Nephron (organoid): ENCODE measurements around the gene SGPP2.

Experiments used
- H3K27ac Mint-ChIP-seq, 3 experiments: 2 replicates each; pipeline ENCODE4 v1.8.0; 2020; ENCODE audit warnings: mixed read lengths in 3 of 3, mild to moderate bottlenecking in 2 of 3, moderate library complexity in 1 of 3
- H3K27me3 Mint-ChIP-seq: 2 replicates; pipeline ENCODE4 v1.8.0; 2021; ENCODE audit warnings: low read depth, mild to moderate bottlenecking, moderate library complexity, mixed read lengths
- H3K36me3 Mint-ChIP-seq: 2 replicates; pipeline ENCODE4 v1.8.0; 2020; ENCODE audit warnings: low read depth, mixed read lengths
- H3K4me1 Mint-ChIP-seq: 2 replicates; pipeline ENCODE4 v1.8.0; 2020; ENCODE audit warnings: mixed read lengths
- H3K4me3 Mint-ChIP-seq, 3 experiments: 2 replicates each; pipeline ENCODE4 v1.8.0; 2020; ENCODE audit warnings: mild to moderate bottlenecking in 3 of 3, mixed read lengths in 3 of 3, moderate library complexity in 2 of 3
- H3K9me3 Mint-ChIP-seq: 2 replicates; pipeline ENCODE4 v1.8.0; 2020; ENCODE audit warnings: mixed read lengths
- CTCF ChIP-seq, 3 experiments: fragments of 200-600 bp; sonication (generic); IDR thresholded peaks; one replicate each; pipeline ENCODE4 v1.5.0; 2021; ENCODE audit warnings: antibody characterized with exemption in 3 of 3; ENCODE audit not compliant: unreplicated experiment in 3 of 3

The SGPP2 gene

DNA sequence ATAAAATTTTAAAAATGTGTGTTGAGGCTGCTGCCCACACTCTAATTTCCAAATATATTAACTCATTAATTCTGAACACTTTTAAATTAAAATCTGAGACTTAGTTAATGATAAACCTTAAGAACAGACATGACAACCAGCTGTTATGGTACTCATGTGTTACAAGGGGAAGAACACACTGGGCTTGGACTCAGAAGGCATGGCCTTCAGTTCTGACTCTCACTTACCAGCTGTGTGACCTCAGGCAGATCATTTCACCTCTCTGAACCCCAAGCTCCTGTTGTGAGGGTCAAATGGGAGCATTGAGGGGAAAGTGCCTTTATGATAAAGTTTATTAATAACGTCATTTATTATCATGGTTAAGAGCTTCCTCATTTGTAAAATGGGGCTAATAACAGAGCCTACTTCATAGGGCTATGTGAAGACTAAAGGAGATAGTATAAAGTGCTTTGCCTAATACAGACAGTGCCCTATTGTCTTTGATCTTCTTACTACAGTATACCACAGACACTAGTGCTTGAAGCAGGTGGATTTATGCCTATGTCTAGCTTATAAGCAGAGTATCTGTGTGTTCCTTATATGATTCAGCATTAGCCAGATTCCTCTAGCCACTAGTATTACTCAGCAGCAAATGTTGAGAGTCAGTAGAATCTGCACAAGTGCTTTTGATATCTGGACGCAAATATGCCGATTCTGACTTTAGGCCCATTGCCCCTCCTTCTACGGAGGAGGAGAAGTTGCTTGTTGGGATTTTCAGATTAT is 99.6 kb downstream of the SGPP2 start:
- peaks cover 8% of the 10 kb centered on the region for H3K36me3 Mint-ChIP-seq
- no peak for TF ChIP-seq CTCF (IDR thresholded peaks at IDR 0.05; ENCODE audit: unreplicated experiment in 3 of 3)
- peaks cover 8% of the 10 kb centered on the region for H3K27me3 Mint-ChIP-seq
- no peak overlapping the region for H3K4me3 Mint-ChIP-seq
- peaks cover 7% of the 10 kb centered on the region for H3K9me3 Mint-ChIP-seq
- no peak overlapping the region for H3K27ac Mint-ChIP-seq
- H3K4me1 Mint-ChIP-seq = peaks cover 23% of the 10 kb centered on the region

GRCh38 chr2:222525811-222526210 is 101.5 kb downstream of the SGPP2 start:
- no peak for TF ChIP-seq CTCF (IDR thresholded peaks at IDR 0.05; ENCODE audit: unreplicated experiment in 3 of 3)
- Mint-ChIP-seq H3K4me1 (peaks cover 22% of the 10 kb centered on the region), H3K27me3 (peaks cover 6% of the 10 kb centered on the region), H3K4me3 (no peak overlapping the region), H3K9me3 (peaks cover 13% of the 10 kb centered on the region), H3K27ac (peak overlapping the region; percentile 83 to 92 (median 83)), H3K36me3 (peaks cover 14% of the 10 kb centered on the region)

GRCh38 chr2:222526480-222527277 is 102.3 kb downstream of the SGPP2 start:
- peak overlapping the region in 1 of 3 experiments; percentile 83 for H3K27ac Mint-ChIP-seq
- peaks cover 14% of the 10 kb centered on the region for H3K36me3 Mint-ChIP-seq
- H3K4me3 Mint-ChIP-seq = no peak overlapping the region
- peaks cover 13% of the 10 kb centered on the region for H3K9me3 Mint-ChIP-seq
- peaks cover 28% of the 10 kb centered on the region for H3K4me1 Mint-ChIP-seq
- H3K27me3 Mint-ChIP-seq = peaks cover 4% of the 10 kb centered on the region
- TF ChIP-seq CTCF (IDR thresholded peaks at IDR 0.05; ENCODE audit: unreplicated experiment in 3 of 3) = no peak

DNA sequence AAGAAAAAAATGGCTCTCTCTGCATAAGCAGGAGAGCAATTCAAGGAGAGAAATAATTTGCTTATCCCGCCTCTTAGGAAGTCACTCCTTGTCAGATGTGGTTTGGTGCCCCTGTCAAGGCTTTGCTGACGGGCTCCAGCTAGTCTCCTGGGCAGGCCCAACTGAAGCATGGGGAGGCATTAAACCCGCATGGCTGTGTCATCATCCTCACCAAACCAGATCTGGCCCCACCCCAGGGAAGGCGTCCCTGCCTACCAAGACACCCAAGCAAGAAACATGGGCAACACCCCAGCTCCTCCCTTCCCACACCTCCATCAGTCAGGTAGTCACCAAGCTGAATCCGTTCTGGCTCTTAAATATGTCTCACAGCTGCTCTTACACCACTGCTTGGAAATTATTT is 108.0 kb downstream of the SGPP2 start:
- H3K4me3 Mint-ChIP-seq = no peak overlapping the region
- H3K27ac Mint-ChIP-seq = no peak overlapping the region
- H3K4me1 Mint-ChIP-seq = peaks cover 14% of the 10 kb centered on the region
- peaks cover 5% of the 10 kb centered on the region for H3K27me3 Mint-ChIP-seq
- TF ChIP-seq CTCF (IDR thresholded peaks at IDR 0.05; ENCODE audit: unreplicated experiment in 3 of 3) = no peak
- peaks cover 12% of the 10 kb centered on the region for H3K36me3 Mint-ChIP-seq
- H3K9me3 Mint-ChIP-seq = peaks cover 12% of the 10 kb centered on the region

- no peak overlapping the region for H3K27ac Mint-ChIP-seq
- H3K9me3 Mint-ChIP-seq = peaks cover 4% of the 10 kb centered on the region
- H3K4me3 Mint-ChIP-seq = no peak overlapping the region
- H3K4me1 Mint-ChIP-seq = peaks cover 15% of the 10 kb centered on the region
- H3K36me3 Mint-ChIP-seq = peaks cover 4% of the 10 kb centered on the region
- peaks cover 8% of the 10 kb centered on the region for H3K27me3 Mint-ChIP-seq
- TF ChIP-seq CTCF (IDR thresholded peaks at IDR 0.05; ENCODE audit: unreplicated experiment in 3 of 3) = no peak
These were observed 111.1 kb downstream of the SGPP2 start for GRCh38 chr2:222535477-222535876.
